HG03439 (cell line): ENCODE measurements around the gene VOPP1.
"Not testable (repeated sequence)": the region's sequence is repeated elsewhere in the genome, so short reads cannot be mapped to it uniquely, and the experiment has no call there.

Experiments used
- ATAC-seq: cut with Tn5 transposase; IDR thresholded peaks from one replicate; pipeline ENCODE4 v1.9.1; 2021; ENCODE audit warnings: mild to moderate bottlenecking, moderate library complexity; ENCODE audit not compliant: unreplicated experiment

The VOPP1 gene

GRCh38 chr7:55587687-55588378, 15.5 kb upstream of the VOPP1 start:
- ATAC-seq = no peak

- ATAC-seq = not testable (repeated sequence)
These were observed 10.4 kb upstream of the VOPP1 start for GRCh38 chr7:55582656-55583055.

GRCh38 chr7:55576753-55577152, 4.5 kb upstream of the VOPP1 start:
- no peak for ATAC-seq

GRCh38 chr7:55575733-55576132, 3.4 kb upstream of the VOPP1 start:
- no peak for ATAC-seq

GRCh38 chr7:55575098-55575497, 2.8 kb upstream of the VOPP1 start:
- no peak for ATAC-seq

- no peak for ATAC-seq
These were observed 1.9 kb upstream of the VOPP1 start for GRCh38 chr7:55574051-55574717.

GRCh38 chr7:55573234-55573900, 1.1 kb upstream of the VOPP1 start:
- no peak for ATAC-seq

- ATAC-seq = peak; percentile 27
These were observed 558 bp downstream of the VOPP1 start for GRCh38 chr7:55571511-55572377.

GRCh38 chr7:55570939-55571338, 1.4 kb downstream of the VOPP1 start:
- ATAC-seq = no peak

GRCh38 chr7:55570218-55570873, 2.0 kb downstream of the VOPP1 start:
- no peak for ATAC-seq

- ATAC-seq = no peak
These were observed 2.5 kb downstream of the VOPP1 start for GRCh38 chr7:55569797-55570196.

- ATAC-seq = no peak
These were observed 3.0 kb downstream of the VOPP1 start for GRCh38 chr7:55569269-55569663.

- ATAC-seq = no peak
These were observed 3.6 kb downstream of the VOPP1 start for GRCh38 chr7:55568613-55569268.

- ATAC-seq = no peak
These were observed 4.7 kb downstream of the VOPP1 start for GRCh38 chr7:55567571-55567970.

GRCh38 chr7:55565681-55566080, 6.6 kb downstream of the VOPP1 start:
- ATAC-seq = no peak

GRCh38 chr7:55563596-55564325, 8.5 kb downstream of the VOPP1 start:
- ATAC-seq = no peak

GRCh38 chr7:55561690-55562089, 10.6 kb downstream of the VOPP1 start:
- ATAC-seq = no peak

GRCh38 chr7:55558962-55559920, 13.1 kb downstream of the VOPP1 start:
- no peak for ATAC-seq
